GM12878 (cell line): ENCODE measurements around the gene PRDM8. TPM values are rescaled to one million over a fixed set of nuclear protein-coding genes. Genes with fewer than 3 reads are reported as not detected.

Experiments
- ATAC-seq: fragments of 200-7000 bp; cut with Tn5 transposase; 3 replicates; pipeline ENCODE4 v1.9.1; 2020; ENCODE audit warnings: mild to moderate bottlenecking, moderate library complexity
- BruUV-seq: library from RNA; stranded (reverse); fragments of 400-500 nt; replicated peaks from 2 replicates; lab custom pipeline; 2021; lab: Mats Ljungman, UMichigan
- CTCF ChIA-PET: fragments of 300-600 bp; sonication (Branson Sonifier 250); formaldehyde crosslinking; extraction: SDS; loops from one replicate; lab custom pipeline; 2021; ENCODE audit warnings: inconsistent platforms; lab: Yijun Ruan, JAX
- POLR2A ChIA-PET: fragments of 350-600 bp; formaldehyde crosslinking; extraction: SDS; loops from one replicate; lab custom pipeline; 2021; ENCODE audit warnings: inconsistent platforms; lab: Charles Lee
- RAD21 ChIA-PET: fragments of 300-600 bp; sonication (Branson Sonifier 250); formaldehyde crosslinking; loops from one replicate; lab custom pipeline; 2023; ENCODE audit warnings: antibody characterized with exemption; ENCODE audit not compliant: unreplicated experiment; lab: Charles Lee
- SMC1A ChIA-PET: fragments of 300-600 bp; sonication (Branson Sonifier 250); formaldehyde crosslinking; loops from one replicate; lab custom pipeline; 2023; ENCODE audit not compliant: unreplicated experiment, uncharacterized antibody; lab: Charles Lee
- DNase-seq: peaks from one replicate; pipeline ENCODE4 v3.0.0-alpha.2; 2011; ENCODE audit warnings: low read depth, low spot score
- FAIRE-seq: peaks from 3 replicates; lab custom pipeline; 2011; peaks lifted over from hg19 to GRCh38; lab: Jason Lieb, UNC
- H2AFZ ChIP-seq: 2 replicates; pipeline ENCODE4 v1.6.0; 2011; ENCODE audit warnings: low read depth, low read length, control low read depth; ENCODE audit not compliant: control insufficient read depth
- H3K27ac ChIP-seq: 2 replicates; pipeline ENCODE4 v1.5.1; 2011; ENCODE audit warnings: control low read depth; ENCODE audit not compliant: control insufficient read depth, insufficient read depth
- H3K27me3 ChIP-seq, 2 experiments: replicated peaks in 1 of 2; 2 replicates each; pipeline versions ENCODE4 v1.6.0 to v1.6.1; 2011; ENCODE audit warnings: low read length in 1 of 2; ENCODE audit not compliant: control insufficient read depth in 2 of 2, insufficient read depth in 2 of 2
- H3K36me3 ChIP-seq, 2 experiments: 2 replicates each; pipeline ENCODE4 v1.5.1; 2011; ENCODE audit warnings: low read length in 1 of 2; ENCODE audit not compliant: control insufficient read depth in 2 of 2, insufficient read depth in 2 of 2
- H3K4me1 ChIP-seq: 2 replicates; pipeline ENCODE4 v1.6.1; 2011; ENCODE audit warnings: mild to moderate bottlenecking, low read length, moderate library complexity, mixed read lengths; ENCODE audit not compliant: control insufficient read depth, insufficient read depth
- H3K4me2 ChIP-seq: 2 replicates; pipeline ENCODE4 v1.6.0; 2011; ENCODE audit warnings: control low read depth; ENCODE audit not compliant: control insufficient read depth, insufficient read depth
- H3K4me3 ChIP-seq: fragments of 200-600 bp; sonication (generic); 2 replicates; pipeline ENCODE4 v1.5.1; 2016
- H3K79me2 ChIP-seq: 2 replicates; pipeline ENCODE4 v1.6.0; 2011; ENCODE audit warnings: low read length; ENCODE audit not compliant: control insufficient read depth, insufficient read depth
- H3K9ac ChIP-seq: 2 replicates; pipeline ENCODE4 v1.8.0; 2011; ENCODE audit warnings: low read length, control low read depth, mixed read lengths; ENCODE audit not compliant: control insufficient read depth, insufficient read depth
- H3K9me3 ChIP-seq: replicated peaks from 3 replicates; pipeline ENCODE4 v1.5.1; 2011; ENCODE audit warnings: mild to moderate bottlenecking, low read length; ENCODE audit not compliant: control insufficient read depth, insufficient read depth
- H4K20me1 ChIP-seq: 2 replicates; pipeline ENCODE4 v1.6.0; 2011; ENCODE audit not compliant: control insufficient read depth, insufficient read depth
- EGR1 ChIP-seq, 2 experiments: IDR thresholded peaks; 1 replicate in 1 of 2; 2 replicates in 1 of 2; pipeline ENCODE4 v1.6.1; 2011 to 2012; ENCODE audit warnings: low read depth in 2 of 2, low read length in 2 of 2, borderline replicate concordance in 1 of 2, mild to moderate bottlenecking in 1 of 2, moderate library complexity in 1 of 2
- ETV6 ChIP-seq, 2 experiments: fragments of 450-650 bp in 1 of 2; IDR thresholded peaks in 1 of 2; conservative IDR thresholded peaks in 1 of 2; 2 replicates each; pipeline ENCODE4 v1.6.1; 2014; ENCODE audit warnings: antibody characterized with exemption in 1 of 2, borderline replicate concordance in 1 of 2, low read depth in 1 of 2, mild to moderate bottlenecking in 1 of 2, moderate library complexity in 1 of 2
- PAX8 ChIP-seq: fragments of 450-650 bp; IDR thresholded peaks from 2 replicates; pipeline ENCODE4 v1.6.1; 2017; ENCODE audit warnings: mild to moderate bottlenecking, moderate library complexity
- RAD21 ChIP-seq: IDR thresholded peaks from 2 replicates; pipeline ENCODE4 v1.6.1; 2011; ENCODE audit warnings: mild to moderate bottlenecking, low read depth, low read length, moderate library complexity; ENCODE audit not compliant: insufficient read depth
- SMARCA5 ChIP-seq: fragments of 450-650 bp; IDR thresholded peaks from 2 replicates; pipeline ENCODE4 v1.6.1; 2017; ENCODE audit warnings: mild to moderate bottlenecking
- ZNF207 ChIP-seq: fragments of 450-650 bp; IDR thresholded peaks from 2 replicates; pipeline ENCODE4 v1.6.1; 2014; ENCODE audit warnings: antibody characterized with exemption, mild to moderate bottlenecking, borderline replicate concordance
- ZNF24 ChIP-seq: fragments of 450-650 bp; IDR thresholded peaks from 2 replicates; pipeline ENCODE4 v1.6.1; 2017; ENCODE audit warnings: antibody characterized with exemption, mild to moderate bottlenecking
- WGBS: methylation state at CpG from one replicate; pipeline ENCODE4 v1.1.6; 2016; ENCODE audit warnings: low lambda C conversion rate; ENCODE audit not compliant: insufficient replicate concordance, insufficient coverage; ENCODE audit errors: missing lambda C conversion rate; 5-methylcytosine and 5-hydroxymethylcytosine counted together
- in situ Hi-C: fragments of 300-500 bp; cut with MboI; formaldehyde crosslinking; loops from 9 replicates; pipeline ENCODE4 v1.14.3; 2018; ENCODE audit warnings: mixed read lengths
- intact Hi-C: fragments of 100-400 bp; cut with micrococcal nuclease; formaldehyde crosslinking; loops from one replicate; pipeline ENCODE4 v1.14.2; 2022; ENCODE audit not compliant: unreplicated experiment
- polyA plus RNA-seq, 11 experiments: library from polyadenylated mRNA; depleted of rRNA in 4 of 11; unstranded in 6 of 11; stranded (reverse) in 5 of 11; fragments of >200 nt; fragmentation: Nextera tagmentation in 4 of 11; fragmentation: Illumina TruSeq in 1 of 11; extraction: Ambion mirVana in 4 of 11; extraction: Trizol in 1 of 11; gene quantifications; 1 replicate in 1 of 11; 2 replicates in 10 of 11; pipeline versions ENCODE4 v1.2.1 to v1.2.3, GENCODE V29; 2011 to 2016; ENCODE audit warnings: inconsistent platforms in 2 of 11, missing spikeins in 2 of 11, low read depth in 1 of 11
- total RNA-seq, 4 experiments: library from RNA; depleted of rRNA in 3 of 4; stranded (reverse); fragments of >200 nt in 3 of 4; fragmentation: Illumina TruSeq in 1 of 4; extraction: Trizol in 1 of 4; gene quantifications; 2 replicates each; pipeline versions ENCODE4 v1.2.1 to v1.2.3, GENCODE V29; 2013 to 2021
- TF ChIP-seq, protein P1 (sequence below): IDR thresholded peaks from 2 replicates; pipeline ENCODE4 v1.6.1; 2011; ENCODE audit warnings: mild to moderate bottlenecking, low read depth, low read length, moderate library complexity; ENCODE audit not compliant: insufficient replicate concordance
- TF ChIP-seq, protein P2 (sequence below): IDR thresholded peaks from 2 replicates; pipeline ENCODE4 v1.6.1; 2011; ENCODE audit warnings: borderline replicate concordance, low read depth, mild to moderate bottlenecking, moderate library complexity, low read length; ENCODE audit not compliant: insufficient read depth, poor library complexity, severe bottlenecking

Gene PRDM8
- total and polyA plus RNA-seq, 10 of the 15 experiments (the other 5 are each of a cell fraction or from before 2014, with no cell fraction given): 0.09 to 1.6 (median 0.40) TPM

DNA sequence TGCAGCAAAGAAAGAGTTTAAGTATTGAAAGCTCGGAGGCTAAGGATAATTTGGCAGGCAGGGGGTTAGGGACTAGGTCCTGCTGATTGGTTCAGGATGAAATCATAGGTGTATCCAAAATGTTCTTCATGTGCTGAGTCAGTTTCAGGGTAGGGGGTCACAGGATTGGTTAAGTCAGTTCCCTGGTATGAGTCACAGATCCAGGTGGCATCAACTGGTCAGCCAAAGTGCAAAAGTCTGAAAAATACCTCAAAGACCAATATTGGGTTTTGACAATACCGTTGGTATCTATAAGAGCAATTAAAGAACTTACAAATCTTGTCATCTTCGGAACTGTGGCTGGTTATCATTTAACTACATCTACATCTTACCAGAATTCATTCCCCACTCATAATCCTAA lies 25.6 kb upstream of the PRDM8 start (continued):
- TF ChIP-seq ZNF207 (no peak), EGR1 (IDR thresholded peaks at IDR 0.05; ENCODE audit: borderline replicate concordance in 1 of 2, low read depth in 2 of 2, low read length in 2 of 2) (no peak)

DNA sequence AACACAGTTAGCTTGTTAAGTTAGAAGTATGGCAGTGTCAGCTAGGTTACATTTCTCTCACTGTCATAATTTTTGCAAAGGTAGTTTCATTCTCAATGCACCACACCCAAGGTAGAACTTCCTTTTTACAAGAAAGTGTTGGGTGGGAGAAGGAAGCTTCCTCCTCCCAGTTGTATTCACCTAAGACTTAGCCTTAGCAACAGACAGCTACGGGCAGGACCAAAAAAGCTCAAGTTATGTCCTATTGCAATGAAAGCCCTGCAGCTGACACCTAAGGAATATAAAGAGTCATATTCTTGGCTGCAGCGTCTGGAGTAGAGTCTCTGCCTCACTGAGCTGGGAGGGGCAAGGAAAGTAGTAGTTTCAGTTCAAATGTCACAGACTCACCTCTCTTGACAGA lies 25.1 kb upstream of the PRDM8 start:
- Histone ChIP-seq H3K9ac (no peak overlapping the region), H3K4me3 (no peak overlapping the region), H3K79me2 (no peaks in the 10 kb centered on the region), H3K36me3 (no peaks in the 10 kb centered on the region), H3K27ac (no peak overlapping the region), H2AFZ (no peak overlapping the region), H4K20me1 (no peaks in the 10 kb centered on the region), H3K4me1 (peaks cover 15% of the 10 kb centered on the region), H3K9me3 (no peaks in the 10 kb centered on the region), H3K4me2 (no peak overlapping the region), H3K27me3 (no peaks in the 10 kb centered on the region)
- WGBS: 0% methylated on average over 2 of the region's 2 CpGs
- RAD21 ChIA-PET: interaction anchor here (1.3 to 2.9 kb wide), 7 partner anchors 10 to 114 kb away, joined by 3 to 15 read pairs (median 4); no protein-coding TSS in a partner anchor
- TF ChIP-seq, protein P1, sequence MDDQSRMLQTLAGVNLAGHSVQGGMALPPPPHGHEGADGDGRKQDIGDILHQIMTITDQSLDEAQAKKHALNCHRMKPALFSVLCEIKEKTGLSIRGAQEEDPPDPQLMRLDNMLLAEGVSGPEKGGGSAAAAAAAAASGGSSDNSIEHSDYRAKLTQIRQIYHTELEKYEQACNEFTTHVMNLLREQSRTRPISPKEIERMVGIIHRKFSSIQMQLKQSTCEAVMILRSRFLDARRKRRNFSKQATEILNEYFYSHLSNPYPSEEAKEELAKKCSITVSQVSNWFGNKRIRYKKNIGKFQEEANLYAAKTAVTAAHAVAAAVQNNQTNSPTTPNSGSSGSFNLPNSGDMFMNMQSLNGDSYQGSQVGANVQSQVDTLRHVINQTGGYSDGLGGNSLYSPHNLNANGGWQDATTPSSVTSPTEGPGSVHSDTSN: no peak
- TF ChIP-seq, protein P2, sequence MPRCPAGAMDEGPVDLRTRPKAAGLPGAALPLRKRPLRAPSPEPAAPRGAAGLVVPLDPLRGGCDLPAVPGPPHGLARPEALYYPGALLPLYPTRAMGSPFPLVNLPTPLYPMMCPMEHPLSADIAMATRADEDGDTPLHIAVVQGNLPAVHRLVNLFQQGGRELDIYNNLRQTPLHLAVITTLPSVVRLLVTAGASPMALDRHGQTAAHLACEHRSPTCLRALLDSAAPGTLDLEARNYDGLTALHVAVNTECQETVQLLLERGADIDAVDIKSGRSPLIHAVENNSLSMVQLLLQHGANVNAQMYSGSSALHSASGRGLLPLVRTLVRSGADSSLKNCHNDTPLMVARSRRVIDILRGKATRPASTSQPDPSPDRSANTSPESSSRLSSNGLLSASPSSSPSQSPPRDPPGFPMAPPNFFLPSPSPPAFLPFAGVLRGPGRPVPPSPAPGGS: no peak
- TF ChIP-seq RAD21 (no peak), ETV6 (conservative IDR thresholded peaks at IDR 0.05 in 1 of 2, IDR thresholded peaks at IDR 0.05 in 1 of 2; ENCODE audit: borderline replicate concordance in 1 of 2, low read depth in 1 of 2) (peak in 1 of 2 experiments; percentile 35; a peak in 1 of 4 replicates), SMARCA5 (no peak), PAX8 (no peak), ZNF24 (no peak)
- DNase-seq (no peak), FAIRE-seq (peak; percentile 59), ATAC-seq (peak; percentile 61)
- CTCF ChIA-PET: interaction anchor here (0.9 to 3.5 kb wide), 8 partner anchors 11 to 1220 kb away, joined by 3 to 41 read pairs (median 6); no protein-coding TSS in a partner anchor
- intact Hi-C loops (loop anchor here (5.0 kb wide), 1 partner anchor 115 kb away; no protein-coding TSS in a partner anchor), in situ Hi-C loops (no loop called here)
- POLR2A ChIA-PET: no interaction called here
- SMC1A ChIA-PET: interaction anchor here (0.6 to 3.6 kb wide), 13 partner anchors 11 to 1603 kb away, joined by 3 to 55 read pairs (median 4); partner anchors contain the start of gene ANTXR2
- no TSS peak for BruUV-seq
